ENCODE data around the gene LONP1. TPM values are rescaled to one million over a fixed set of nuclear protein-coding genes. Genes with fewer than 3 reads are reported as not detected.

Gene LONP1
- total RNA-seq, 1 donor from 2014 or later, result 65.3 TPM

DNA sequence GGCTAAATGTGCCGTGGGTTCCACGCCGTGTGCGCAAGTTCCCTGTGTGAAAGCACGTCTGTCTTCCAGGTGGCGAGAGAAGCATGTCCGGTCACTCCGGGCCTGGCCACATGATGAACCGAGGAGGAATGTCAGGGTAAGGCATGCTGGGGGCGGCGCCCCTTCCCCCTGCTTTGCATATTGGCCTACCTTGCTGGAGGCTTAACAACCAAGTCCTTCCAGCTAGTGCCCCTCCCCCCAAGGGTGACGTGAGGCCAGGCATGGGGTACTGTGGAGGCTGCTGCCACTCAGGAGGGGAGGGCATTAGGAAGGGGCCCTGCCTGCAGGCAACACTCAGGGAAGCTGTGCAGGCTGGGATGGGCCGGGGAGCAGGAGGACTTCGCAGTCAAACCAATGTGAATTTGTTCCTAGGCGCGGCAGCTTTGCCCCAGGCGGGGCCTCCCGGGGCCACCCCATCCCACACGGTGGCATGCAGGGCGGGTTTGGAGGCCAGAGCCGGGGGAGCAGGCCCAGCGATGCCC is 52.1 kb downstream of the LONP1 start:
- ATAC-seq (peak; percentile 7 to 9), DNase-seq (peak; percentile 47)
- no peak overlapping the region for H3K27ac ChIP-seq
- H3K36me3 ChIP-seq, result peaks cover 83% of the 10 kb centered on the region
- H3K9me3 ChIP-seq, result no peaks in the 10 kb centered on the region
- no peaks in the 10 kb centered on the region for H3K4me1 ChIP-seq
- H3K27me3 ChIP-seq (ENCODE audit: low read depth), result no peaks in the 10 kb centered on the region
- TF ChIP-seq, protein P1, sequence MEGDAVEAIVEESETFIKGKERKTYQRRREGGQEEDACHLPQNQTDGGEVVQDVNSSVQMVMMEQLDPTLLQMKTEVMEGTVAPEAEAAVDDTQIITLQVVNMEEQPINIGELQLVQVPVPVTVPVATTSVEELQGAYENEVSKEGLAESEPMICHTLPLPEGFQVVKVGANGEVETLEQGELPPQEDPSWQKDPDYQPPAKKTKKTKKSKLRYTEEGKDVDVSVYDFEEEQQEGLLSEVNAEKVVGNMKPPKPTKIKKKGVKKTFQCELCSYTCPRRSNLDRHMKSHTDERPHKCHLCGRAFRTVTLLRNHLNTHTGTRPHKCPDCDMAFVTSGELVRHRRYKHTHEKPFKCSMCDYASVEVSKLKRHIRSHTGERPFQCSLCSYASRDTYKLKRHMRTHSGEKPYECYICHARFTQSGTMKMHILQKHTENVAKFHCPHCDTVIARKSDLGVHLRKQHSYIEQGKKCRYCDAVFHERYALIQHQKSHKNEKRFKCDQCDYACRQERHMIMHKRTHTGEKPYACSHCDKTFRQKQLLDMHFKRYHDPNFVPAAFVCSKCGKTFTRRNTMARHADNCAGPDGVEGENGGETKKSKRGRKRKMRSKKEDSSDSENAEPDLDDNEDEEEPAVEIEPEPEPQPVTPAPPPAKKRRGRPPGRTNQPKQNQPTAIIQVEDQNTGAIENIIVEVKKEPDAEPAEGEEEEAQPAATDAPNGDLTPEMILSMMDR (IDR thresholded peaks at IDR 0.05), result no peak
- intact Hi-C loops (cut with DNase I), result no loop called here
- H3K4me3 ChIP-seq, result no peak overlapping the region

DNA sequence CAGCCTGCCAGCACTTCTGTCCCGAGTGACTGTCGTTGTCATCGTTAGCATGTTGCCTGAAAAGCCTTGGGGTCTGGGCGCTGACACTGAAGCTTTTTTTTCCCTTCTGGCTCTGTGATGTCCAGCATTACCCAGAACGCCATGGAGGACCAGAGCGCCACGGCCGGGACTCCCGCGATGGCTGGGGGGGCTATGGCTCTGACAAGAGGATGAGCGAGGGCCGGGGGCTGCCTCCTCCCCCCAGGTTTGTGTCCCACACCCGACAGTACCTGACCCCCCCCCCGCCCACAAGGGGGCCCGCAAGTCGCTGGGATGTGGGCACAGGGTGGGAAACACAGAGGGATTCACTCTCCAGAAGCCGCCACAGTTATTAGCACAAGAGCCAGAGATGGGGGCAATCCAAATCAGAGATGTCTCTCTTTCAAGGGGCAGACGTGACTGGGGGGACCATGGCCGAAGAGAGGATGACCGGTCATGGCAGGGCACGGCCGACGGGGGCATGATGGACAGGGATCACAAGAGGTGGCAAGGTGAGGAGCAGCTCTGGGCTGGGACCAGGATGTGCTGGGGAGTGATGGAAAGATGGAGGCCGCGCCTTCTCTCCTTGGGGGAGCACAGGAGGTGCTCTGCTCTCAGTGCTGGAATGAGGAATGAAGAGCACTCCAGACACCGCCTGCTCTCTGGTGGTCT is 52.9 kb downstream of the LONP1 start:
- no peaks in the 10 kb centered on the region for H3K27me3 ChIP-seq (ENCODE audit: low read depth)
- intact Hi-C loops (cut with DNase I), result no loop called here
- TF ChIP-seq, protein P1 (IDR thresholded peaks at IDR 0.05), result no peak
- peak; percentile 42 for DNase-seq
- no peaks in the 10 kb centered on the region for H3K4me1 ChIP-seq
- H3K27ac ChIP-seq, result no peak overlapping the region
- H3K4me3 ChIP-seq, result no peak overlapping the region
- H3K36me3 ChIP-seq, result peaks cover 91% of the 10 kb centered on the region
- peak in 1 of 2 donors; percentile 18 for ATAC-seq
- H3K9me3 ChIP-seq, result no peaks in the 10 kb centered on the region

DNA sequence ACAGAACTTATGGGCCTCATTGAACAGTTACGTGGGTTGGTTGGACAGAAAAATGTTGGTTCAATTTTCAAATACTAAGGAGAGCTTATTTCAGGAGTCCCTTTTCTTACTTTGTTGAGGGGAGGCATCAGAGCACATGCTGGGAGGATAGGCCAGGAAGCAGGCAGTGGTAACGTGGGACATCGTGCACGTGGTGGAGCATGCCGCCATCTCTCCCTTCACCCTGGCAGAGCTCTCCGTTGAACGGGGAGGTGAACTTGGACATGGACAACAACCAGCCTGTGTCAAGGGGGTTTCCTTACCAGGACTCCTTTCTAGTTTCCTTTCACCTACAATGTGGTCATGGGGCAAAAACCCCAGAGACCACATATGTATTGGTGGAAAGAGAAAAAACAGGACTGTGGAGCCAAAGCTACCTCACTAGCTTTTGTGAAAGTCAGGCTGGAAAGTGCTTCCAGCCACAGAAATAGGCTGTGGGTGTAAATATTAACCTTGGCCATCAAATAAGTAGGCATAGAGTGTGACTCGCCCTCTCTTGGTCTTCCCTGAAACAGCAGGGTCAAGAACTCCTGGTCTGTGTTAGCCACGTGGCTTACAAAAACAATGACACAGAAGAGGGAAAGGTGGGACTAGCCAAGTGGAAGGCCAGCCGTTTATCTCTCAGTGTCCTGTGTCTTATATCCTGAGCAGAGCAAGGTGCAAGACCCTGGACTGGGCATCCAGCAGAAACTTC is 54.0 kb downstream of the LONP1 start:
- Histone ChIP-seq H3K27me3 (ENCODE audit: low read depth) (no peaks in the 10 kb centered on the region), H3K9me3 (no peaks in the 10 kb centered on the region), H3K36me3 (peaks cover 92% of the 10 kb centered on the region), H3K4me3 (no peak overlapping the region), H3K4me1 (no peaks in the 10 kb centered on the region), H3K27ac (no peak overlapping the region)
- intact Hi-C loops (cut with DNase I), result no loop called here
- DNase-seq, result peak; percentile 7
- no peak for ATAC-seq
- TF ChIP-seq, protein P1 (IDR thresholded peaks at IDR 0.05), result no peak

DNA sequence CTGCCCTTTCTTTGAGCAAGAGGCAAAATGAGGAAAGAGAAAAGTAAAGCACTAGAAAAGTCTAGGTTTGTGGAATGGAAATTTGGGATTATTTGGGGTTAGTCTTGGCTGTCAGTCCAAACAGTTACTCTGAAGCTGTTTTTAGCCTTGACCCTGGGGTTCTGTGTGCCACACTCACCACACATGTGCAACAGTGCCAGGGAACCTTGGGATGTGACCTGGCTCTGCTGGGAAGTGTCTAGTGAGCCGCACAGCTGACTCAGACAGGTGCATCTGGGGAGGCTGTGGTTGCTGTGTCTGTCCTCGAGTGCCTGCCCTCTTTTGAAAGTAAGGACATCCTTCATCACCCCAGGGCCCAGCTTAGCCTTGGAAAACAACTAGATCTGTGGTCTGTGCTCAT is 55.4 kb downstream of the LONP1 start:
- Histone ChIP-seq H3K36me3 (peaks cover 100% of the 10 kb centered on the region), H3K27me3 (ENCODE audit: low read depth) (no peaks in the 10 kb centered on the region), H3K9me3 (no peaks in the 10 kb centered on the region), H3K4me3 (no peak overlapping the region), H3K4me1 (no peaks in the 10 kb centered on the region), H3K27ac (no peak overlapping the region)
- DNase-seq, result peak; percentile 2
- no peak for ATAC-seq
- intact Hi-C loops (cut with DNase I), result no loop called here
- TF ChIP-seq, protein P1 (IDR thresholded peaks at IDR 0.05), result no peak

DNA sequence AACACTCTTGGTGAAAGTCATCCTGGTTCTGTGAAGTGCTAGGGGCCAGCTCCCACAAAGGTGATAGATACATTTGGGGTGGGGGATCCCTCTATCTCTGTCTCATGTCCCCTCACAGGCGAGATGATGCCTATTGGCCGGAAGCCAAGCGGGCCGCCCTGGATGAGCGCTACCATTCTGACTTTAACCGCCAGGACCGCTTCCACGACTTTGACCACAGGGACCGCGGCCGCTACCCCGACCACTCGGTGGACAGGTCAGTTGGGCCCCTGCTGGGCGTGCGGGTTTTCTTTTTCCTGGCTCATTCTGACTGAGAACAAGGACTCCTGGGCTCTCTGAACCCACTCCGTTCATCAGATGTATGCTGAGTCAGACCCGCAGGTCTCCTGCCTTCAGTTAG is 56.0 kb downstream of the LONP1 start:
- TF ChIP-seq, protein P1 (IDR thresholded peaks at IDR 0.05), result no peak
- H3K9me3 ChIP-seq, result no peaks in the 10 kb centered on the region
- peaks cover 100% of the 10 kb centered on the region for H3K36me3 ChIP-seq
- ATAC-seq (no peak), DNase-seq (peak; percentile 35)
- no peaks in the 10 kb centered on the region for H3K27me3 ChIP-seq (ENCODE audit: low read depth)
- H3K4me3 ChIP-seq, result no peak overlapping the region
- intact Hi-C loops (cut with DNase I), result no loop called here
- H3K27ac ChIP-seq, result no peak overlapping the region
- H3K4me1 ChIP-seq, result no peaks in the 10 kb centered on the region
